ENCODE results near the gene FAM120B.

DNA sequence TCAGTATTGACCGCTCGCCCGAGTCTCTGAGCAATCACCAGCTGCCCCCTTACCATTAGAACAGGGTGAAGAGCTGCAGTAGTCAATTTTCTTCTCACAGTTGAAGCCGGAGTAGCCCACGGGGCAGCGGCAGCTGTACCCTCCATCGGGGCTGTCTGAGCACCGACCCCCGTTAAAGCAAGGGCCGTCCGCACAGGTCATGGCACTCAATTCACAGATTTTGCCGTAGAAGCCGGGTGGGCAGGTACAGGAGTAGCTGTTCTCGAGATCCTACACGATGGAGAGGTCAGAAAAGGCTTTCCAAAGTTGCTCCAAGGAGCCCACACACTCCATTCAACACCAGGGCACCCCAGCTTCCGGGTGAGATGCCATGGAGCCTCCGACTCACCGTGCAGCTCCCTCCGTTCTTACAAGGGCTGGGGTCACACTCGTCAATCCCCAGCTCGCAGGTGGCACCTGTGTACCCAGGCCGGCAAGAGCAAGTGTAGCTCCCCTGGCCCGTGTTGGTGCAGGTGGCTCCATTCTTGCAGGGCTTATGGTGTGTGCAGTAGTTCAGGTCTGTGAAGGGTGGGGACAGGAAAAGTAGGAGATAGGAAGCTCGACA, 21.6 kb upstream of the FAM120B start:
- TF ChIP-seq TAF1 (IDR thresholded peaks at IDR 0.05; ENCODE audit: low read depth, low read length) (no peak), POLR2A (IDR thresholded peaks at IDR 0.05; ENCODE audit: low read depth, low read length) (no peak), POLR2AphosphoS5 (IDR thresholded peaks at IDR 0.05; ENCODE audit: low read depth, low read length) (no peak), PAX5 (IDR thresholded peaks at IDR 0.05; ENCODE audit: insufficient read depth, low read length, severe bottlenecking) (no peak), POU2F2 (IDR thresholded peaks at IDR 0.05; ENCODE audit: low read depth, low read length) (no peak), SPI1 (IDR thresholded peaks at IDR 0.05; ENCODE audit: low read depth, low read length) (no peak)
